NB4 (cell line): ENCODE measurements around the gene MRPL36.

Experiments
- MYC ChIP-seq: IDR thresholded peaks from 2 replicates; pipeline ENCODE4 v1.6.1; 2011; ENCODE audit warnings: low read depth, low read length
- POLR2A ChIP-seq: IDR thresholded peaks from 2 replicates; pipeline ENCODE4 v1.6.1; 2011; ENCODE audit warnings: mild to moderate bottlenecking; ENCODE audit not compliant: insufficient read length; ENCODE audit errors: extremely low read depth
- TF ChIP-seq, protein P1 (sequence below): IDR thresholded peaks from one replicate; pipeline ENCODE4 v1.5.1; 2012; ENCODE audit warnings: low read depth, low read length
- TF ChIP-seq, protein P2 (sequence below): IDR thresholded peaks from 2 replicates; pipeline ENCODE4 v1.6.1; 2011; ENCODE audit warnings: low read depth, low read length

DNA sequence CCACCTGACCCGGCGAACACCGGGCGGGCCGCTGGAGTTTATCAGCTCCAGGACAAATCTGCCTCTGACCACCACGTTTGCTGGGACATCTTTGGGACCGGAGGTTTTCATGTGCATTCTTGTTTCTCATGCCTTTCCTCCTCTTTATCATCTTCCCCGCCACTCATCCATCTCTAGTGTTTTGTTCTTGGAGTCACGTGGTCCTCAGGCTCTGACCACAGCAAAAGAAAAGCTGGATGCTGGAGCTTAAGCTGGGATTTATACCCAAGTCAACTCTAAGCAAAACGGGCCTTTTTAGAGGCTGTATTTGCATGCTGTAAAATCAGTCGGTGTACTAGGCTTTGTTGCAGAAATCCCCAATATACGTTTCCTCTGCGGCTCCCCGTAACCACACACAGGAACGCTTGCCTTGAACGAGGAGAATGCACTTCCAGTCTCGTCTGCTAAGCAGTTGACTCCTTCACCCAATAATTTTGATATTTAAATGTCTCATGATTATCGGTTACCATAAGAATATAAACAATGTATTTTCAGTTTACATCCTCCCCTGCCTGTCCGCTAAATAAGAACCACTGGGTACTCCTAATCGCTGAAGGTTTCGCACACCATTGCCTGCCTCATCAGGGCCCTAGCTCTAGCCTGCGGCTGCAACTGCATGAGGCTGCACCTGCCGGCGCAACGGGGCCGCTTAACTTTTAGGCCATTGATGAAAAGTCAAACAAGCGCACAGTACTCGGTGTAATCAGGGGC is 1.0 kb upstream of the MRPL36 start:
- TF ChIP-seq, protein P1, sequence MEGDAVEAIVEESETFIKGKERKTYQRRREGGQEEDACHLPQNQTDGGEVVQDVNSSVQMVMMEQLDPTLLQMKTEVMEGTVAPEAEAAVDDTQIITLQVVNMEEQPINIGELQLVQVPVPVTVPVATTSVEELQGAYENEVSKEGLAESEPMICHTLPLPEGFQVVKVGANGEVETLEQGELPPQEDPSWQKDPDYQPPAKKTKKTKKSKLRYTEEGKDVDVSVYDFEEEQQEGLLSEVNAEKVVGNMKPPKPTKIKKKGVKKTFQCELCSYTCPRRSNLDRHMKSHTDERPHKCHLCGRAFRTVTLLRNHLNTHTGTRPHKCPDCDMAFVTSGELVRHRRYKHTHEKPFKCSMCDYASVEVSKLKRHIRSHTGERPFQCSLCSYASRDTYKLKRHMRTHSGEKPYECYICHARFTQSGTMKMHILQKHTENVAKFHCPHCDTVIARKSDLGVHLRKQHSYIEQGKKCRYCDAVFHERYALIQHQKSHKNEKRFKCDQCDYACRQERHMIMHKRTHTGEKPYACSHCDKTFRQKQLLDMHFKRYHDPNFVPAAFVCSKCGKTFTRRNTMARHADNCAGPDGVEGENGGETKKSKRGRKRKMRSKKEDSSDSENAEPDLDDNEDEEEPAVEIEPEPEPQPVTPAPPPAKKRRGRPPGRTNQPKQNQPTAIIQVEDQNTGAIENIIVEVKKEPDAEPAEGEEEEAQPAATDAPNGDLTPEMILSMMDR = no peak
- TF ChIP-seq, protein P2, sequence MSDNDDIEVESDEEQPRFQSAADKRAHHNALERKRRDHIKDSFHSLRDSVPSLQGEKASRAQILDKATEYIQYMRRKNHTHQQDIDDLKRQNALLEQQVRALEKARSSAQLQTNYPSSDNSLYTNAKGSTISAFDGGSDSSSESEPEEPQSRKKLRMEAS = peak; percentile 90
- TF ChIP-seq POLR2A (no peak), MYC (peak; percentile 53)
